ENCODE results near the gene TDRD10.

TDRD10 gene, protein sequence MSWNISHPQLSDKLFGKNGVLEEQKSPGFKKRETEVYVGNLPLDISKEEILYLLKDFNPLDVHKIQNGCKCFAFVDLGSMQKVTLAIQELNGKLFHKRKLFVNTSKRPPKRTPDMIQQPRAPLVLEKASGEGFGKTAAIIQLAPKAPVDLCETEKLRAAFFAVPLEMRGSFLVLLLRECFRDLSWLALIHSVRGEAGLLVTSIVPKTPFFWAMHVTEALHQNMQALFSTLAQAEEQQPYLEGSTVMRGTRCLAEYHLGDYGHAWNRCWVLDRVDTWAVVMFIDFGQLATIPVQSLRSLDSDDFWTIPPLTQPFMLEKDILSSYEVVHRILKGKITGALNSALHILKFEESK

DNA sequence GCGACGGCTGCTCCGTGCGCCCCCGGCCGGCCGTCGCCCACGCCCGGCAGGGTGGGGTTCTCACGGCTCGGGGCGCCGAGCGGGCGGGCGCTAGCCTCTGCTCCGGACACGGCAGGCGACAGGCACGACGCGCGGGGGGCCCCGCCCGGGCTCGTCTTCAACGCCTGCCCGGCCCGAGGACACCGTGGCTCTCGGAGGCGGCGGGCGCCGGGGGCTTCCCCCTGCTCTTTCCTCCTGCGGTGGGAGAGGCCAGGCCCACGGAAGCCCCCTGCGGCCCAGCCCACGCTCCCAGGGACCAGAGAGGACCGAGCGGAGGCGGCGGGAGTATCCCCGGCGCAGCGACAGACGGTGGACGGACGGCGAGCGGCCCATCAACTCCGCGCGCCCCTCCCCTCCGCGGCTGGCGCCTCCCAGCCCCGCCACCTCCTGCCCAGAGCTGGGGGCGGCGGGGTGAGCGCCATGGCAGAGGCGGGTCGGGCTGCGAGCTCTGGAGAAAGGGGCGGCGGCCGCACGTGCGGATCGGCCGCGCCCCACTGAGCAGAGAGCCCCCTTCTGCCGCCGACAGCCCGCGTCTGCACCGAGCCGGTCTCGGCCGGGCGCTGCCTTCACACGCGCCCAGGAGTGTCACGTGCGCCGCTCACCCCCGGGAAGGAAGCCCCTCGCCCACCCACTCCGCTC, at the start of gene TDRD10, which contains the start of gene SHE:
Gene TDRD10 (plus strand): TSS at position 154 of the 678 bp plus-strand sequence. CDS start 4,685 bp downstream, outside the sequence.
Gene SHE (minus strand): TSS at position 347 of the 678 bp plus-strand sequence. CDS start 386 bp downstream, outside the sequence.
- H3K9me3 ChIP-seq (ENCODE audit: severe bottlenecking), result peaks cover 42% of the 10 kb centered on the region
- H3K27ac ChIP-seq, result no peak within 1 kb of the TSS
- TF ChIP-seq, protein P1, sequence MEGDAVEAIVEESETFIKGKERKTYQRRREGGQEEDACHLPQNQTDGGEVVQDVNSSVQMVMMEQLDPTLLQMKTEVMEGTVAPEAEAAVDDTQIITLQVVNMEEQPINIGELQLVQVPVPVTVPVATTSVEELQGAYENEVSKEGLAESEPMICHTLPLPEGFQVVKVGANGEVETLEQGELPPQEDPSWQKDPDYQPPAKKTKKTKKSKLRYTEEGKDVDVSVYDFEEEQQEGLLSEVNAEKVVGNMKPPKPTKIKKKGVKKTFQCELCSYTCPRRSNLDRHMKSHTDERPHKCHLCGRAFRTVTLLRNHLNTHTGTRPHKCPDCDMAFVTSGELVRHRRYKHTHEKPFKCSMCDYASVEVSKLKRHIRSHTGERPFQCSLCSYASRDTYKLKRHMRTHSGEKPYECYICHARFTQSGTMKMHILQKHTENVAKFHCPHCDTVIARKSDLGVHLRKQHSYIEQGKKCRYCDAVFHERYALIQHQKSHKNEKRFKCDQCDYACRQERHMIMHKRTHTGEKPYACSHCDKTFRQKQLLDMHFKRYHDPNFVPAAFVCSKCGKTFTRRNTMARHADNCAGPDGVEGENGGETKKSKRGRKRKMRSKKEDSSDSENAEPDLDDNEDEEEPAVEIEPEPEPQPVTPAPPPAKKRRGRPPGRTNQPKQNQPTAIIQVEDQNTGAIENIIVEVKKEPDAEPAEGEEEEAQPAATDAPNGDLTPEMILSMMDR (IDR thresholded peaks at IDR 0.05; ENCODE audit: low read depth, low read length), result no peak
- peaks cover 100% of the 10 kb centered on the region for H3K27me3 ChIP-seq (ENCODE audit: insufficient read depth, low read depth, severe bottlenecking)
- peak within 1 kb of the TSS; percentile 3; the same call in 1 of the 2 replicates for H3K4me3 ChIP-seq (ENCODE audit: low read depth, low read length)
- H3K36me3 ChIP-seq, result no peaks in the 10 kb centered on the region
- DNase-seq, result no peak

DNA sequence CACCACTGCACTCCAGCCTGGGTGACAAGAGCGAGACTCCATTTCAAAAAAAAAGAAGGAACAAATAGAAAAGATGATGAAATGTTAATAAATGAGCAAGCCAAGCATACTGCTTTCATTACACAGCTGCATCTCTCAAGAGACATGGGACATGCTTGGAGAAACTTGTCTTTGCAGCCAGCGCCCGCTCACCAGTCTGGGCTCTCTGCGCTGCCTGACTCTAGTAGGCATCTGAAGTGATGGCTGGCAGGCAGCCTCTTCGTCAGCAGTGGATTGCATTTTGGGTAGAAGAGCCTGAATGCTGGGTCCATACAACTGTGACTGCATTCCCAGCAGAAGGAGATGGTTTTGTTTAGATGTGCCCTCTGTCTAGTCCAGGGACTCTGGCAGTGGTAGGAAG, 48.9 kb upstream of the TDRD10 start:
- H3K9me3 ChIP-seq (ENCODE audit: severe bottlenecking), result peaks cover 22% of the 10 kb centered on the region
- TF ChIP-seq, protein P1 (IDR thresholded peaks at IDR 0.05; ENCODE audit: low read depth, low read length), result no peak
- peaks cover 92% of the 10 kb centered on the region for H3K27me3 ChIP-seq (ENCODE audit: insufficient read depth, low read depth, severe bottlenecking)
- H3K36me3 ChIP-seq, result no peaks in the 10 kb centered on the region
- no peak overlapping the region for H3K27ac ChIP-seq
- no peak overlapping the region for H3K4me3 ChIP-seq (ENCODE audit: low read depth, low read length)
- no peak for DNase-seq

DNA sequence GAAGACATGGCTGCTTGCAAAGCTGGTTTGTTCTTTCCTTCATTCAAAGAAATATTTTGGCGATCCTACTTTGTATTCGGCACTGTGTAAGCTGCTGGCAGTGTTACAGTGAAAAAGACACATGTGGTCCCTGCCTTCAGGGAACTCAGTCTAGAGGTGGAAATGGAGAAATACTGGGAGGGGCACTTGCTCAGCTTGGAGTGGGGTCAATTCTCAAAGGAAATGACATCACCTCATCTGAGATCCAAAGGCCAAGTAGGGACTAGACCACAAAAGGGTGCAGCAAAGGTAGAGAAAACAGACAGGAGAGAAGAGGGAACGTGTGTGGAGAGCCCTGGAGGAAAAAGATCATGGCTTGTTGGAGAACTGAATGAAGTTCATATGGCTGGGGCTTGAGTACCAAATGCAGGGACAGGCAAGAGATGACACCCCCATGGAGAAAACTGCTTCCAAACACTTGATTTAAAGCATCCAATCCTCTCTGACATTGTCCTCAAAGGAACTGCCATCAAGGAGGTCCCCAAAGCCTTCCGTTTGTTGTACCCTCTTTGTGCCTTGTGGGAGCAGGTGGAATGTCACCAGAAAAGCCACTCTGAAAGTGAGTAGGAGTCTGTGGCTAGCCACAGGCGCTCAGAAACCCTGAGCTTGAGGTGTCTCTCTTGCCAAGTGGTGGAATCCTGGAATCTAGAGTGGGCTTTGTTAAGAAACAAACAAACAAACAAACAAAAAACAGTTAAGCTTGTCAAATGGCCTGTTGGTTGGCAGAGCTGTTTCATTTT, 48.3 kb upstream of the TDRD10 start:
- DNase-seq, result no peak
- Histone ChIP-seq H3K4me3 (ENCODE audit: low read depth, low read length) (no peak overlapping the region), H3K9me3 (ENCODE audit: severe bottlenecking) (peaks cover 28% of the 10 kb centered on the region), H3K36me3 (no peaks in the 10 kb centered on the region), H3K27me3 (ENCODE audit: insufficient read depth, low read depth, severe bottlenecking) (peaks cover 98% of the 10 kb centered on the region), H3K27ac (no peak overlapping the region)
- TF ChIP-seq, protein P1 (IDR thresholded peaks at IDR 0.05; ENCODE audit: low read depth, low read length), result no peak

DNA sequence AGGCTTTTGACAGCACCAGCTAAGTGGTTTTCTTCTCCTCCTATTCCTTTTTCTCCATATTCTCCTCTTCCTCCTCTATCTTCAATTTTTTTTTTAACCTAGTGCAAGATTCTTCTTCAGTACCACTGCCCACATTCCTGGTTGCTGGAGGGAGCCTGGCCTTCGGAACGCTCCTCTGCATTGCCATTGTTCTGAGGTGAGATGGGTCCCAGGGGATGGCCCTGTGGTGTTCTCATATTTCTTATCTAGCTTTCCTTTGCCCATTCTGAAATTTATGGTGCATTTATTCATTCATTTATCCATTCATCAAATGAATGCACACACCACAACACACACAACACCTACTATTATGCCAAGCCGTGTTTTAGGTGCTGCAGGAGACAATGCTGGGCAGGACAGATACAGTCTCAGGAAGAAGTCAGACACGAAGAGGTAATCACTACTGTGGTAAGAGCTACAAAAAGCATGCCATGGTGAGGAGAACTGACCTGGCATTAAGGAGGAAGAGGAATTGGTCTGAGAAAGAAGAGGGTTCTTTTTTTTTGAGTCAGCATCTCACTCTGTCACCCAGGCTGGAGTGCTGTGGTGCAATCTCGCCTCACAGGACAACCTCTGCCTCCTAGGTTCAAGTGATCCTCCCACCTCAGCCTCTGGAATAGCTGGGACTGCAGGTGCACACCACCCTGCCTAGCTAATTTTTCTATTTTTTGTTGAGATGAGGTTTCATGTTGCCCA, 47.5 kb upstream of the TDRD10 start:
- Histone ChIP-seq H3K27me3 (ENCODE audit: insufficient read depth, low read depth, severe bottlenecking) (peaks cover 99% of the 10 kb centered on the region), H3K36me3 (no peaks in the 10 kb centered on the region), H3K9me3 (ENCODE audit: severe bottlenecking) (peaks cover 28% of the 10 kb centered on the region), H3K27ac (no peak overlapping the region), H3K4me3 (ENCODE audit: low read depth, low read length) (no peak overlapping the region)
- no peak for DNase-seq
- TF ChIP-seq, protein P1 (IDR thresholded peaks at IDR 0.05; ENCODE audit: low read depth, low read length), result no peak

DNA sequence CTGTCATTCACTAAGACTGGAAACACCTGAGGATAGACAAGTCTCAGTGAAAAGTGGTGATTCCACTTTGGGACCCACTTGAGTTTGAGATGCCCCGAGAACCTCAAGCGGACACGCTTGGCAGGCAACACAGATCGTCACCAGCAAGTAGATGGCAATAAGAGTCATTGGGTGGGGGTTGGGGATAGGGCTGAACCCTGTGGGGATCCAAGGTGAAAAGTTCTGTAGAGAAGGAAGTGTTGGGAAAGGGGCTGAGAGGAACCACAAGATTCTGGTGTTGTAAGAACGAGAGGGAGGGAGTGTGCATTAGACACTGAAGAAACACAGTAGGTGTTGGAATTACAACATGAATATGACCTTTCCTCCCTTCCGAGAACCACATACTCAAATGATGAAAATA, 45.4 kb upstream of the TDRD10 start:
- Histone ChIP-seq H3K27me3 (ENCODE audit: insufficient read depth, low read depth, severe bottlenecking) (peaks cover 99% of the 10 kb centered on the region), H3K27ac (no peak overlapping the region), H3K9me3 (ENCODE audit: severe bottlenecking) (peaks cover 25% of the 10 kb centered on the region), H3K4me3 (ENCODE audit: low read depth, low read length) (no peak overlapping the region), H3K36me3 (no peaks in the 10 kb centered on the region)
- TF ChIP-seq, protein P1 (IDR thresholded peaks at IDR 0.05; ENCODE audit: low read depth, low read length), result no peak
- DNase-seq, result no peak
